GM19043 (cell line): ENCODE results near the gene HOMER3.

ENCODE experiments used
- ATAC-seq: cut with Tn5 transposase; IDR thresholded peaks from one replicate; pipeline ENCODE4 v1.9.1; 2021; ENCODE audit warnings: low read depth; ENCODE audit not compliant: unreplicated experiment

HOMER3 gene

GRCh38 chr19:18886972-18887371 is 54.0 kb downstream of the HOMER3 start:
- no peak for ATAC-seq

DNA sequence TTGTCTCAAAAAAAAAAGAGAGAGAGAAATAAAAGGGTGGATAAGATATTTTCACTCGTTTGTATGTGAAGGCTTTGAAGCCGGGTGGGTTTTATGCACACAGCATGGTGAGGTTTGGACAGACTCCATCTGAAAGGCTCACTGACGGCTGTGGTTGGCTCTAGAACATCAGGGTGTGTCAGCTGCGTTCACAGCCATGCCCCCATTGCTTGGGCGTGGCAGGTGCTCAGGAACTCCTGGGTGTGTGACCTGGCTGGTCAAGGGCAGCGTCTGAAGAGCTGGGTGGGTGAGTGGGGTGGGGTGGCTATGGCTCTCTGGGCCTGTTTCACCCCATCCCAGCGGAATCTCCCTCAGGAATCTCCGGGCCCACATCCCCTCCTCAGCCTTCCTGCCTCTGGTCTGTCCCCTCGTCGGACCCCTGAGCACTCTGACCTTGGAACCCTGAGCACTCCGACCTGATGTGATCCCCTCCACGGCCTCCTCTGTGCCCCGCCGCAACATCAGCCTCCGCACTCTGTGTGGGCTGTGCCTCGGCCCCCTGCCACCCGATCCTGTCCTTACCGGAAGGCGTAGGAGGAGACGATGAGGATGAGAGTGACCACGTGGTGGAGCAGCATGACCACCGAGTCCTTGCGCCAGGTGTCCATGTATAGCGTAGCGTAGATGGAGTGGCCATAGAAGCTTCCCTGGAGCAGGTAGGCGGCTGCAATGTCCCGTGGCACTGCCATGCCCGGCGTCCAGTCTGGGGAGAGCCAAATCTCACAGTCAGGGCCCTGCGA is 57.3 kb downstream of the HOMER3 start:
- ATAC-seq = no peak

DNA sequence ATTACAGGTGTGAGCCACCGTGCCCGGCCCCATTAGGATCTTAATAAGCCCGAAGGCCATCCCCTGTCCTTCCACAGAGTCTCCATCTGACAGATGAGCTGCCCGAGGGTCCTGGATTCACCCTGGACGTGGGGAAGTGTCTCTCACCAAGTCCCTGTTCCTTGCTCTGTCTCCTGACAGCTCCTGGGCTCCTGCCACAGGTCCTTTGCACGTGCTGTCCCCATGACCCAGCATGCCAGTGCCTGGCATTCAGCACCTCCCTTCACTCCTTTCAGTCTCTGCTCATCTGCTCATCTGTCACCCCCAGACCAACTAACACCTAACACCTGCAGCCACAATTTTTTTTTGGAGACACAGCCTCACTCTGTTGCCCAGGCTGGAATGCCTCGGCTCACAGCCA is 59.5 kb downstream of the HOMER3 start:
- ATAC-seq = no peak

- no peak for ATAC-seq
Observed at GRCh38 chr19:18879579-18880373, 61.2 kb downstream of the HOMER3 start.
